A673 (cell line): ENCODE measurements around the gene DAB1.

Source experiments
- CTCF ChIP-seq: fragments of 300-800, 200-600 bp; sonication (generic); conservative IDR thresholded peaks from 2 replicates; pipeline ENCODE4 v1.5.1; 2017; ENCODE audit warnings: low read depth, mild to moderate bottlenecking, antibody characterized with exemption, low read length, moderate library complexity, mixed read lengths
- EZH2 ChIP-seq: fragments of 200-600 bp; sonication (generic); IDR thresholded peaks from 2 replicates; pipeline ENCODE4 v1.6.1; 2017; ENCODE audit warnings: borderline replicate concordance, low read depth, mild to moderate bottlenecking, mixed read lengths, antibody characterized with exemption, low read length; ENCODE audit not compliant: poor library complexity, severe bottlenecking

- TF ChIP-seq CTCF (no peak), EZH2 (no peak)
Measured at GRCh38 chr1:57003398-57004139, 420.3 kb downstream of the DAB1 start.
